Measurements from ENCODE around the gene ADAMTSL2. TPM values are rescaled to one million over a fixed set of nuclear protein-coding genes. Genes with fewer than 3 reads are reported as not detected.

The ADAMTSL2 gene
- total and polyA plus RNA-seq, 2 of the 13 experiments (the other 11 are each of a cell fraction or from before 2014, with no cell fraction given) = 1.9 to 3.8 TPM

DNA sequence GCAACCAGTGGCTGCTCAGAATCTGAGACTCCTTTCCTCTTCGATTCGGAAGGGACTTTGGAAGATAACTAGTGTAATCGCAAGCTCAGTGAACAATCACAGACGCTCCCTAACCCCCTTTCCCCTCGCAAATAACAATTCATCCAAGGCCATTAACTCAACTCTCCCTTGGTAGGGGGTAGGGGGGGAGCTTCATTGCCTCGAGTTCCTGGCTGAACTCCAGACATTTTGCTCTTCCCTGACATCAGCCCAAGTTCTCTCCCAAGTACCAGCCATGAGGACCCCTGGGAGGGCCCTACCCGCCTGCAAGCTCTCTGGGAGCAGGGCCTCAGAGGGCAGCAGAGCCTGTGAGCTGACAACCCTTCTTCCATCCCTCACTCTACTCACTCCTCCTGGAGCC is 66.2 kb downstream of the ADAMTSL2 start:
- intact Hi-C loops (cut with micrococcal nuclease; ENCODE audit: unreplicated experiment) (no loop called here), in situ Hi-C loops (cut with HindIII; ENCODE audit: extremely low pct_ligation_motif_present, low pct_unique_long_range_greater_than_20kb) (no loop called here)
- no peaks in the 10 kb centered on the region for H3K79me2 ChIP-seq (ENCODE audit: insufficient read depth, low read length)
- FAIRE-seq = no peak
- no peak overlapping the region for H2AFZ ChIP-seq (ENCODE audit: low read length)
- no peaks in the 10 kb centered on the region for H3K36me3 ChIP-seq (replicated peaks in 1 of 2; ENCODE audit: control insufficient read depth in 1 of 2, insufficient read depth in 2 of 2, low read length in 2 of 2)
- no peak for ATAC-seq
- no peak overlapping the region for H3K27ac ChIP-seq (ENCODE audit: extremely low read length, insufficient read depth, low read length)
- TF ChIP-seq KLF11 (CRISPR knock-in tag; IDR thresholded peaks at IDR 0.05) (no peak), NKX3-1 (CRISPR knock-in tag; IDR thresholded peaks at IDR 0.05) (no peak), ZNF570 (CRISPR knock-in tag; IDR thresholded peaks at IDR 0.05; ENCODE audit: borderline replicate concordance) (no peak), KLF15 (CRISPR knock-in tag; IDR thresholded peaks at IDR 0.05; ENCODE audit: borderline replicate concordance) (no peak), ZNF138 (CRISPR knock-in tag; IDR thresholded peaks at IDR 0.05; ENCODE audit: low read depth) (no peak), PHF20 (CRISPR knock-in tag; IDR thresholded peaks at IDR 0.05) (no peak), MTF2 (CRISPR knock-in tag; IDR thresholded peaks at IDR 0.05; ENCODE audit: borderline replicate concordance) (no peak), ZNF780A (CRISPR knock-in tag; IDR thresholded peaks at IDR 0.05) (no peak), ZSCAN9 (CRISPR knock-in tag; IDR thresholded peaks at IDR 0.05; ENCODE audit: borderline replicate concordance) (no peak), CC2D1A (CRISPR knock-in tag; IDR thresholded peaks at IDR 0.05) (no peak), SYNCRIP (IDR thresholded peaks at IDR 0.05; ENCODE audit: insufficient read depth, low read depth, low read length) (no peak), ARID2 (CRISPR knock-in tag; IDR thresholded peaks at IDR 0.05; ENCODE audit: borderline replicate concordance) (no peak), IKZF1 (IDR thresholded peaks at IDR 0.05) (no peak), MXD4 (CRISPR knock-in tag; IDR thresholded peaks at IDR 0.05) (no peak), GATAD1 (CRISPR knock-in tag; IDR thresholded peaks at IDR 0.05) (no peak), ZKSCAN8 (CRISPR knock-in tag; IDR thresholded peaks at IDR 0.05; ENCODE audit: borderline replicate concordance) (no peak)
- TF ChIP-seq, protein P1, sequence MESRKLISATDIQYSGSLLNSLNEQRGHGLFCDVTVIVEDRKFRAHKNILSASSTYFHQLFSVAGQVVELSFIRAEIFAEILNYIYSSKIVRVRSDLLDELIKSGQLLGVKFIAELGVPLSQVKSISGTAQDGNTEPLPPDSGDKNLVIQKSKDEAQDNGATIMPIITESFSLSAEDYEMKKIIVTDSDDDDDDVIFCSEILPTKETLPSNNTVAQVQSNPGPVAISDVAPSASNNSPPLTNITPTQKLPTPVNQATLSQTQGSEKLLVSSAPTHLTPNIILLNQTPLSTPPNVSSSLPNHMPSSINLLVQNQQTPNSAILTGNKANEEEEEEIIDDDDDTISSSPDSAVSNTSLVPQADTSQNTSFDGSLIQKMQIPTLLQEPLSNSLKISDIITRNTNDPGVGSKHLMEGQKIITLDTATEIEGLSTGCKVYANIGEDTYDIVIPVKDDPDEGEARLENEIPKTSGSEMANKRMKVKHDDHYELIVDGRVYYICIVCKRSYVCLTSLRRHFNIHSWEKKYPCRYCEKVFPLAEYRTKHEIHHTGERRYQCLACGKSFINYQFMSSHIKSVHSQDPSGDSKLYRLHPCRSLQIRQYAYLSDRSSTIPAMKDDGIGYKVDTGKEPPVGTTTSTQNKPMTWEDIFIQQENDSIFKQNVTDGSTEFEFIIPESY (CRISPR knock-in tag; IDR thresholded peaks at IDR 0.05) = no peak
- TF ChIP-seq, protein P2, sequence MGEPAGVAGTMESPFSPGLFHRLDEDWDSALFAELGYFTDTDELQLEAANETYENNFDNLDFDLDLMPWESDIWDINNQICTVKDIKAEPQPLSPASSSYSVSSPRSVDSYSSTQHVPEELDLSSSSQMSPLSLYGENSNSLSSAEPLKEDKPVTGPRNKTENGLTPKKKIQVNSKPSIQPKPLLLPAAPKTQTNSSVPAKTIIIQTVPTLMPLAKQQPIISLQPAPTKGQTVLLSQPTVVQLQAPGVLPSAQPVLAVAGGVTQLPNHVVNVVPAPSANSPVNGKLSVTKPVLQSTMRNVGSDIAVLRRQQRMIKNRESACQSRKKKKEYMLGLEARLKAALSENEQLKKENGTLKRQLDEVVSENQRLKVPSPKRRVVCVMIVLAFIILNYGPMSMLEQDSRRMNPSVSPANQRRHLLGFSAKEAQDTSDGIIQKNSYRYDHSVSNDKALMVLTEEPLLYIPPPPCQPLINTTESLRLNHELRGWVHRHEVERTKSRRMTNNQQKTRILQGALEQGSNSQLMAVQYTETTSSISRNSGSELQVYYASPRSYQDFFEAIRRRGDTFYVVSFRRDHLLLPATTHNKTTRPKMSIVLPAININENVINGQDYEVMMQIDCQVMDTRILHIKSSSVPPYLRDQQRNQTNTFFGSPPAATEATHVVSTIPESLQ (CRISPR knock-in tag; conservative IDR thresholded peaks at IDR 0.05) = no peak
- no peak for DNase-seq (ENCODE audit: low spot score)
- H4K20me1 ChIP-seq (ENCODE audit: insufficient read depth, low read length) = 0 out of 2 replicates have a peak, but pooled peaks cover 7% of the 10 kb centered on the region
- H3K4me1 ChIP-seq (ENCODE audit: insufficient read depth, low read length) = no peaks in the 10 kb centered on the region
- no TSS peak for BruUV-seq (replicated peaks)
- no peak overlapping the region for H3K4me3 ChIP-seq (replicated peaks in 1 of 3; ENCODE audit: insufficient read depth in 1 of 3, low read depth in 2 of 3, low read length in 3 of 3)
- peaks cover 8 to 20% of the 10 kb centered on the region in 2 experiments; a peak in 4 of 5 replicates for H3K27me3 ChIP-seq (ENCODE audit: control insufficient read depth in 1 of 2, insufficient read depth in 2 of 2, low read length in 2 of 2)
- ChIA-PET POLR2A (no interaction called here), CTCF (ENCODE audit: low intra/inter-chr PET ratio, low total read pairs) (no interaction called here)
- H3K9ac ChIP-seq (ENCODE audit: insufficient read depth, low read depth, low read length) = no peak overlapping the region
- peaks cover 21% of the 10 kb centered on the region for H3K9me3 ChIP-seq (ENCODE audit: low read length)
- no peak overlapping the region for H3K4me2 ChIP-seq (ENCODE audit: low read depth, low read length)
- WGBS (ENCODE audit: low lambda C conversion rate) = 9% methylated on average over 7 of the region's 7 CpGs
